ENCODE results near the gene SLF2.

- no peak for TF ChIP-seq CTCF (IDR thresholded peaks at IDR 0.05)
- no peak for TF ChIP-seq ZSCAN18 (CRISPR knock-in tag; IDR thresholded peaks at IDR 0.05)
- no peak for TF ChIP-seq ZNF138 (CRISPR knock-in tag; conservative IDR thresholded peaks at IDR 0.05)
- TF ChIP-seq ERG (CRISPR knock-in tag; IDR thresholded peaks at IDR 0.05), result no peak
- TF ChIP-seq EMX1 (CRISPR knock-in tag; IDR thresholded peaks at IDR 0.05), result no peak
- TF ChIP-seq CBFB (CRISPR knock-in tag; IDR thresholded peaks at IDR 0.05; ENCODE audit: low read depth), result no peak
- TF ChIP-seq ZNF512 (CRISPR knock-in tag; IDR thresholded peaks at IDR 0.05; ENCODE audit: borderline replicate concordance), result no peak
- TF ChIP-seq MYBL2 (CRISPR knock-in tag; IDR thresholded peaks at IDR 0.05), result no peak
- TF ChIP-seq MAX (CRISPR knock-in tag; IDR thresholded peaks at IDR 0.05), result no peak
- no peak for TF ChIP-seq ZNF219 (CRISPR knock-in tag; IDR thresholded peaks at IDR 0.05; ENCODE audit: borderline replicate concordance)
- TF ChIP-seq ZNF416 (CRISPR knock-in tag; IDR thresholded peaks at IDR 0.05), result no peak
- no peak for TF ChIP-seq USF2 (CRISPR knock-in tag; IDR thresholded peaks at IDR 0.05)
These were observed 18.0 kb upstream of the SLF2 start for GRCh38 chr10:100894589-100895294.

All from WTC11 (cell line).